GM12878 (cell line): ENCODE measurements around the gene SORBS1. TPM values are rescaled to one million over a fixed set of nuclear protein-coding genes. Genes with fewer than 3 reads are reported as not detected.

Experiments used
- ATAC-seq: fragments of 200-7000 bp; cut with Tn5 transposase; 3 replicates; pipeline ENCODE4 v1.9.1; 2020; ENCODE audit warnings: mild to moderate bottlenecking, moderate library complexity
- BruUV-seq: library from RNA; stranded (reverse); fragments of 400-500 nt; replicated peaks from 2 replicates; lab custom pipeline; 2021; lab: Mats Ljungman, UMichigan
- CTCF ChIA-PET: fragments of 300-600 bp; sonication (Branson Sonifier 250); formaldehyde crosslinking; extraction: SDS; loops from one replicate; lab custom pipeline; 2021; ENCODE audit warnings: inconsistent platforms; lab: Yijun Ruan, JAX
- POLR2A ChIA-PET: fragments of 350-600 bp; formaldehyde crosslinking; extraction: SDS; loops from one replicate; lab custom pipeline; 2021; ENCODE audit warnings: inconsistent platforms; lab: Charles Lee
- RAD21 ChIA-PET: fragments of 300-600 bp; sonication (Branson Sonifier 250); formaldehyde crosslinking; loops from one replicate; lab custom pipeline; 2023; ENCODE audit warnings: antibody characterized with exemption; ENCODE audit not compliant: unreplicated experiment; lab: Charles Lee
- SMC1A ChIA-PET: fragments of 300-600 bp; sonication (Branson Sonifier 250); formaldehyde crosslinking; loops from one replicate; lab custom pipeline; 2023; ENCODE audit not compliant: unreplicated experiment, uncharacterized antibody; lab: Charles Lee
- DNase-seq: peaks from one replicate; pipeline ENCODE4 v3.0.0-alpha.2; 2011; ENCODE audit warnings: low read depth, low spot score
- FAIRE-seq: peaks from 3 replicates; lab custom pipeline; 2011; peaks lifted over from hg19 to GRCh38; lab: Jason Lieb, UNC
- H2AFZ ChIP-seq: 2 replicates; pipeline ENCODE4 v1.6.0; 2011; ENCODE audit warnings: low read depth, low read length, control low read depth; ENCODE audit not compliant: control insufficient read depth
- H3K27ac ChIP-seq: 2 replicates; pipeline ENCODE4 v1.5.1; 2011; ENCODE audit warnings: control low read depth; ENCODE audit not compliant: control insufficient read depth, insufficient read depth
- H3K27me3 ChIP-seq, 2 experiments: replicated peaks in 1 of 2; 2 replicates each; pipeline versions ENCODE4 v1.6.0 to v1.6.1; 2011; ENCODE audit warnings: low read length in 1 of 2; ENCODE audit not compliant: control insufficient read depth in 2 of 2, insufficient read depth in 2 of 2
- H3K36me3 ChIP-seq, 2 experiments: 2 replicates each; pipeline ENCODE4 v1.5.1; 2011; ENCODE audit warnings: low read length in 1 of 2; ENCODE audit not compliant: control insufficient read depth in 2 of 2, insufficient read depth in 2 of 2
- H3K4me1 ChIP-seq: 2 replicates; pipeline ENCODE4 v1.6.1; 2011; ENCODE audit warnings: mild to moderate bottlenecking, low read length, moderate library complexity, mixed read lengths; ENCODE audit not compliant: control insufficient read depth, insufficient read depth
- H3K4me2 ChIP-seq: 2 replicates; pipeline ENCODE4 v1.6.0; 2011; ENCODE audit warnings: control low read depth; ENCODE audit not compliant: control insufficient read depth, insufficient read depth
- H3K4me3 ChIP-seq: fragments of 200-600 bp; sonication (generic); 2 replicates; pipeline ENCODE4 v1.5.1; 2016
- H3K79me2 ChIP-seq: 2 replicates; pipeline ENCODE4 v1.6.0; 2011; ENCODE audit warnings: low read length; ENCODE audit not compliant: control insufficient read depth, insufficient read depth
- H3K9ac ChIP-seq: 2 replicates; pipeline ENCODE4 v1.8.0; 2011; ENCODE audit warnings: low read length, control low read depth, mixed read lengths; ENCODE audit not compliant: control insufficient read depth, insufficient read depth
- H3K9me3 ChIP-seq: replicated peaks from 3 replicates; pipeline ENCODE4 v1.5.1; 2011; ENCODE audit warnings: mild to moderate bottlenecking, low read length; ENCODE audit not compliant: control insufficient read depth, insufficient read depth
- H4K20me1 ChIP-seq: 2 replicates; pipeline ENCODE4 v1.6.0; 2011; ENCODE audit not compliant: control insufficient read depth, insufficient read depth
- E2F4 ChIP-seq: IDR thresholded peaks from 2 replicates; pipeline ENCODE4 v1.6.1; 2012; ENCODE audit warnings: low read depth, low read length, improper control_type of control experiment
- IRF5 ChIP-seq: fragments of 450-650 bp; IDR thresholded peaks from 2 replicates; pipeline ENCODE4 v1.6.1; 2017; ENCODE audit warnings: borderline replicate concordance
- MAX ChIP-seq: IDR thresholded peaks from 2 replicates; pipeline ENCODE4 v1.6.1; 2012; ENCODE audit warnings: low read depth, low read length, improper control_type of control experiment
- PAX5 ChIP-seq: IDR thresholded peaks from 2 replicates; pipeline ENCODE4 v1.6.1; 2011; ENCODE audit warnings: low read depth, low read length, borderline replicate concordance
- RB1 ChIP-seq: fragments of 450-650 bp; formaldehyde crosslinking; IDR thresholded peaks from 2 replicates; pipeline ENCODE4 v1.6.1; 2017; ENCODE audit warnings: mild to moderate bottlenecking, borderline replicate concordance
- TARDBP ChIP-seq: IDR thresholded peaks from 2 replicates; pipeline ENCODE4 v1.6.1; 2016; ENCODE audit warnings: borderline replicate concordance
- TCF12 ChIP-seq: IDR thresholded peaks from 2 replicates; pipeline ENCODE4 v1.6.1; 2011; ENCODE audit warnings: low read depth, mild to moderate bottlenecking, low read length
- ZBTB40 ChIP-seq: fragments of 450-650 bp; IDR thresholded peaks from 2 replicates; pipeline ENCODE4 v1.6.1; 2016; ENCODE audit warnings: mild to moderate bottlenecking, moderate library complexity, borderline replicate concordance
- ZNF217 ChIP-seq: fragments of 450-650 bp; IDR thresholded peaks from 2 replicates; pipeline ENCODE4 v1.6.1; 2017; ENCODE audit warnings: antibody characterized with exemption, mild to moderate bottlenecking
- ZNF24 ChIP-seq: fragments of 450-650 bp; IDR thresholded peaks from 2 replicates; pipeline ENCODE4 v1.6.1; 2017; ENCODE audit warnings: antibody characterized with exemption, mild to moderate bottlenecking
- ZNF687 ChIP-seq: fragments of 450-650 bp; IDR thresholded peaks from 2 replicates; pipeline ENCODE4 v1.6.1; 2017; ENCODE audit warnings: mild to moderate bottlenecking, moderate library complexity
- WGBS: methylation state at CpG from one replicate; pipeline ENCODE4 v1.1.6; 2016; ENCODE audit warnings: low lambda C conversion rate; ENCODE audit not compliant: insufficient replicate concordance, insufficient coverage; ENCODE audit errors: missing lambda C conversion rate; 5-methylcytosine and 5-hydroxymethylcytosine counted together
- in situ Hi-C: fragments of 300-500 bp; cut with MboI; formaldehyde crosslinking; loops from 9 replicates; pipeline ENCODE4 v1.14.3; 2018; ENCODE audit warnings: mixed read lengths
- intact Hi-C: fragments of 100-400 bp; cut with micrococcal nuclease; formaldehyde crosslinking; loops from one replicate; pipeline ENCODE4 v1.14.2; 2022; ENCODE audit not compliant: unreplicated experiment
- polyA plus RNA-seq, 11 experiments: library from polyadenylated mRNA; depleted of rRNA in 4 of 11; unstranded in 6 of 11; stranded (reverse) in 5 of 11; fragments of >200 nt; fragmentation: Nextera tagmentation in 4 of 11; fragmentation: Illumina TruSeq in 1 of 11; extraction: Ambion mirVana in 4 of 11; extraction: Trizol in 1 of 11; gene quantifications; 1 replicate in 1 of 11; 2 replicates in 10 of 11; pipeline versions ENCODE4 v1.2.1 to v1.2.3, GENCODE V29; 2011 to 2016; ENCODE audit warnings: inconsistent platforms in 2 of 11, missing spikeins in 2 of 11, low read depth in 1 of 11
- total RNA-seq, 4 experiments: library from RNA; depleted of rRNA in 3 of 4; stranded (reverse); fragments of >200 nt in 3 of 4; fragmentation: Illumina TruSeq in 1 of 4; extraction: Trizol in 1 of 4; gene quantifications; 2 replicates each; pipeline versions ENCODE4 v1.2.1 to v1.2.3, GENCODE V29; 2013 to 2021

Gene SORBS1
- total and polyA plus RNA-seq, 10 of the 15 experiments (the other 5 are each of a cell fraction or from before 2014, with no cell fraction given) = 0.13 to 0.75 (median 0.39) TPM

GRCh38 chr10:95511314-95511713 is 49.9 kb downstream of the SORBS1 start (continued):
- no peak for TF ChIP-seq E2F4
- TF ChIP-seq ZBTB40 = no peak
- no peak for TF ChIP-seq ZNF217
- no peak for TF ChIP-seq TARDBP
- TF ChIP-seq TCF12 = no peak
- no peak for TF ChIP-seq ZNF24

- RAD21 ChIA-PET = no interaction called here
- H2AFZ ChIP-seq = no peak overlapping the region
- H3K9ac ChIP-seq = no peak overlapping the region
- TF ChIP-seq RB1 (no peak), MAX (no peak), PAX5 (no peak), ZNF687 (no peak), IRF5 (no peak), TARDBP (no peak)
Measured at GRCh38 chr10:95509251-95509650, 51.9 kb downstream of the SORBS1 start.

More at GRCh38 chr10:95509251-95509650, 51.9 kb downstream of the SORBS1 start:
- Histone ChIP-seq H3K9me3 (no peaks in the 10 kb centered on the region), H3K4me1 (no peaks in the 10 kb centered on the region), H3K4me3 (no peak overlapping the region), H3K79me2 (no peaks in the 10 kb centered on the region), H3K27me3 (no peaks in the 10 kb centered on the region; a peak in 1 of 4 replicates), H3K27ac (no peak overlapping the region), H3K4me2 (no peak overlapping the region), H4K20me1 (no peaks in the 10 kb centered on the region), H3K36me3 (no peaks in the 10 kb centered on the region)
- SMC1A ChIA-PET = no interaction called here
- no TSS peak for BruUV-seq
- intact Hi-C loops (no loop called here), in situ Hi-C loops (no loop called here)
- FAIRE-seq = no peak
- CTCF ChIA-PET = no interaction called here
- WGBS = 44% methylated on average over 1 of the region's 1 CpG
- POLR2A ChIA-PET = no interaction called here
- ATAC-seq = no peak
- DNase-seq = no peak
